Heart left ventricle (tissue), 16 donors: ENCODE data around the gene RNGTT. TPM values are rescaled to one million over a fixed set of nuclear protein-coding genes. Genes with fewer than 3 reads are reported as not detected.

Experiments
- ATAC-seq, 4 donors: fragments of 200-7000 bp; cut with Tn5 transposase; one replicate each; pipeline ENCODE4 v1.9.1; 2020 to 2022; ENCODE audit warnings: moderate library complexity in 4 of 4, mild to moderate bottlenecking in 3 of 4, moderate number of reproducible peaks in 1 of 4
- DNase-seq, 5 donors: peaks; one replicate each; pipeline ENCODE4 v3.0.0-alpha.2; 2020
- H3K27ac ChIP-seq, 12 donors: fragments of 200-600 bp; sonication (generic) in 4 of 12; one replicate each; pipeline versions ENCODE4 v1.5.0 to v1.8.0; 2016 to 2022; ENCODE audit warnings: mild to moderate bottlenecking in 2 of 12
- H3K27me3 ChIP-seq, 9 donors: fragments of 200-600 bp; sonication (generic) in 2 of 9; one replicate each; pipeline versions ENCODE4 v1.5.1 to v1.8.0; 2016 to 2022; ENCODE audit warnings: mild to moderate bottlenecking in 3 of 9
- H3K36me3 ChIP-seq, 9 donors: fragments of 200-600 bp; sonication (generic) in 2 of 9; one replicate each; pipeline versions ENCODE4 v1.5.0 to v1.8.0; 2018 to 2022; ENCODE audit warnings: mild to moderate bottlenecking in 2 of 9
- H3K4me1 ChIP-seq, 12 donors: fragments of 200-600 bp; sonication (generic) in 4 of 12; one replicate each; pipeline versions ENCODE4 v1.5.0 to v1.8.0; 2016 to 2022; ENCODE audit warnings: mild to moderate bottlenecking in 3 of 12
- H3K4me3 ChIP-seq, 12 donors: fragments of 200-600 bp; sonication (generic) in 4 of 12; one replicate each; pipeline versions ENCODE4 v1.5.0 to v1.8.0; 2017 to 2022; ENCODE audit warnings: mild to moderate bottlenecking in 9 of 12, moderate library complexity in 4 of 12
- H3K9me3 ChIP-seq, 12 donors: fragments of 200-600 bp; sonication (generic) in 4 of 12; one replicate each; pipeline versions ENCODE4 v1.5.0 to v1.8.0; 2016 to 2022; ENCODE audit warnings: mild to moderate bottlenecking in 1 of 12
- CTCF ChIP-seq, 12 donors: fragments of 200-600 bp; sonication (generic) in 4 of 12; IDR thresholded peaks; one replicate each; pipeline versions ENCODE4 v1.5.0 to v1.8.0; 2018 to 2022; ENCODE audit warnings: antibody characterized with exemption in 12 of 12, mild to moderate bottlenecking in 5 of 12
- POLR2A ChIP-seq, 2 donors: fragments of 450-650 bp; IDR thresholded peaks; one replicate each; pipeline ENCODE4 v1.6.1; 2017; ENCODE audit warnings: antibody characterized with exemption in 2 of 2, mild to moderate bottlenecking in 2 of 2, moderate library complexity in 2 of 2
- WGBS, 4 donors: extraction: QIAGEN DNeasy Blood & Tissue Kit in 2 of 4; methylation state at CpG; one replicate each; pipeline versions ENCODE4 v1.1.5 to v1.1.7; 2013 to 2018; 5-methylcytosine and 5-hydroxymethylcytosine counted together
- intact Hi-C, 10 donors: fragments of 100-400 bp; cut with DNase I; formaldehyde crosslinking; loops; one replicate each; pipeline versions ENCODE4 v1.11.1 to v1.14.2; 2022
- polyA plus RNA-seq, 2 donors: library from polyadenylated mRNA; stranded (reverse); fragments of 200-250 nt; gene quantifications; one replicate each; pipeline ENCODE4 v1.2.3, GENCODE V29; 2013
- total RNA-seq, 9 donors: library from RNA; depleted of rRNA in 2 of 9; stranded (reverse); fragments of >200 nt in 2 of 9; fragmentation: NEBNext Ultra II Directional in 3 of 9; extraction: Animal tissue kit (Norgen Biotek cat#: 25700) in 3 of 9; gene quantifications; one replicate each; pipeline versions ENCODE4 v1.1.0 to v1.2.4, GENCODE V29; 2016 to 2023
- donor health status: ischemic (EF 13 %, LVEDD 7.1; RV severe dilation, severe dysfunction).
- donor health status: healthy with polysubstance abuse.
- donor health status: DM: no; HTN: yes; CAD: no.
- donor health status: DM: no; HTN: no; CAD: no.
- donor health status: ischemic (EF 25% LVEDD 6.9; RV normal size, moderate dysfunction).
- donor health status: ischemic (EF 25% LVEDD 5.7; RV mildly dilated, moderate dysfunction).
- donor health status: healthy.
- donor health status: DM: yes; HTN: yes; CAD: no.
- donor health status: ischemic (EF 35%, LVEDD 5.7; RV mildly dilated, moderate dysfunction).
- donor health status: nonischemic (EF 11% LVEDD 7.7; RV severe dilation, severe dysfunction).
- donor health status: DM: yes; HTN: yes; CAD: no.
- donor health status: PGD.
- donor health status: ischemic (EF 29% LVEDD 5.4; RV normal size, mild dysfunction).
- donor health status: nonischemic (EF 23%, LVEDD 6.1; RV moderate dilation, normal function).

Gene RNGTT
- total and polyA plus RNA-seq, 11 donors = 2.6 to 11.6 (median 9.1) TPM

GRCh38 chr6:88650029-88650619 is 313.3 kb downstream of the RNGTT start:
- ATAC-seq (no peak), DNase-seq (no peak)
- H3K4me1 ChIP-seq = no peaks in the 10 kb centered on the region
- no peaks in the 10 kb centered on the region for H3K36me3 ChIP-seq
- intact Hi-C loops = no loop called here
- peaks cover 0 to 8% (median 0%) of the 10 kb centered on the region in 12 donors for H3K9me3 ChIP-seq
- TF ChIP-seq POLR2A (IDR thresholded peaks at IDR 0.05) (no peak), CTCF (IDR thresholded peaks at IDR 0.05) (no peak)
- H3K27ac ChIP-seq = no peak overlapping the region
- no peak overlapping the region for H3K4me3 ChIP-seq
- H3K27me3 ChIP-seq = no peaks in the 10 kb centered on the region
- WGBS, 4 donors = 83 to 85% (median 83%) methylated on average over 5 of the region's 5 CpGs

- WGBS, 4 donors = 79 to 91% (median 87%) methylated on average over 7 of the region's 7 CpGs
- peaks cover 0 to 10% (median 0%) of the 10 kb centered on the region in 12 donors for H3K4me1 ChIP-seq
- ATAC-seq (no peak), DNase-seq (no peak)
- no peaks in the 10 kb centered on the region for H3K36me3 ChIP-seq
- peaks cover 0 to 7% (median 0%) of the 10 kb centered on the region in 12 donors for H3K9me3 ChIP-seq
- no peak overlapping the region for H3K4me3 ChIP-seq
- H3K27me3 ChIP-seq = no peaks in the 10 kb centered on the region
- TF ChIP-seq POLR2A (IDR thresholded peaks at IDR 0.05) (no peak), CTCF (IDR thresholded peaks at IDR 0.05) (no peak)
- intact Hi-C loops = no loop called here
- no peak overlapping the region for H3K27ac ChIP-seq
Measured at GRCh38 chr6:88641178-88641903, 322.1 kb downstream of the RNGTT start.

GRCh38 chr6:88637761-88638545 is 325.5 kb downstream of the RNGTT start:
- DNase-seq (no peak), ATAC-seq (no peak)
- H3K4me3 ChIP-seq = no peak overlapping the region
- TF ChIP-seq CTCF (IDR thresholded peaks at IDR 0.05) (no peak), POLR2A (IDR thresholded peaks at IDR 0.05) (no peak)
- H3K27ac ChIP-seq = no peak overlapping the region
- peaks cover 0 to 10% (median 0%) of the 10 kb centered on the region in 12 donors for H3K4me1 ChIP-seq
- 62 to 76% (median 69%) methylated on average over 2 of the region's 2 CpGs for WGBS, 4 donors
- H3K27me3 ChIP-seq = no peaks in the 10 kb centered on the region
- intact Hi-C loops = no loop called here
- no peaks in the 10 kb centered on the region for H3K9me3 ChIP-seq
- no peaks in the 10 kb centered on the region for H3K36me3 ChIP-seq

GRCh38 chr6:88636871-88637270 is 326.5 kb downstream of the RNGTT start:
- no peak overlapping the region for H3K27ac ChIP-seq
- no peak for ATAC-seq
- intact Hi-C loops = no loop called here

More at GRCh38 chr6:88636871-88637270, 326.5 kb downstream of the RNGTT start:
- DNase-seq = no peak
- H3K36me3 ChIP-seq = no peaks in the 10 kb centered on the region
- peaks cover 0 to 7% (median 0%) of the 10 kb centered on the region in 12 donors for H3K4me1 ChIP-seq
- no peak overlapping the region for H3K4me3 ChIP-seq
- TF ChIP-seq POLR2A (IDR thresholded peaks at IDR 0.05) (no peak), CTCF (IDR thresholded peaks at IDR 0.05) (no peak)
- H3K9me3 ChIP-seq = no peaks in the 10 kb centered on the region
- H3K27me3 ChIP-seq = no peaks in the 10 kb centered on the region
